LNCAP (cell line): ENCODE measurements around the gene PCDHGA7.

Source experiments
- CTCF ChIP-seq: fragments of 450-650 bp; IDR thresholded peaks from 2 replicates; pipeline ENCODE4 v1.5.1; 2017; ENCODE audit warnings: mild to moderate bottlenecking

PCDHGA7 gene

GRCh38 chr5:141373673-141374317 lies 8.7 kb upstream of the PCDHGA7 start, which contains the start of gene PCDHGA6:
Gene PCDHGA6, plus strand, starts transcription at chr5:141373891. Its CDS starts 193 bp downstream, at chr5:141374084.
- peak; percentile 27; the same call in 1 of the 2 replicates for TF ChIP-seq CTCF

GRCh38 chr5:141374627-141375026 lies 7.9 kb upstream of the PCDHGA7 start:
- TF ChIP-seq CTCF = no peak

- TF ChIP-seq CTCF = no peak
These were observed 803 bp downstream of the PCDHGA7 start for GRCh38 chr5:141383345-141383744.

GRCh38 chr5:141384471-141385267 lies 2.1 kb downstream of the PCDHGA7 start:
- TF ChIP-seq CTCF = no peak

- TF ChIP-seq CTCF = peak; percentile 46
These were observed 5.2 kb downstream of the PCDHGA7 start, which contains the start of gene PCDHGB4 for GRCh38 chr5:141387557-141388311. Gene PCDHGB4, plus strand, starts transcription at chr5:141387698. Its CDS starts 187 bp downstream, at chr5:141387885.

GRCh38 chr5:141388661-141389060 lies 6.1 kb downstream of the PCDHGA7 start:
- no peak for TF ChIP-seq CTCF
